BLaER1 treated with 17β-estradiol and CSF1 and Interleukin-3, amounts not matched to agents 10 nM and 100 nM (cell line): ENCODE data around the gene RPLP2.

Experiments
- H3K27ac ChIP-seq, 11 experiments: shearing (Covaris generic); formaldehyde crosslinking; 2 replicates each; pipeline ENCODE4 v1.8.1; 2022
- H3K27me3 ChIP-seq, 11 experiments: shearing (Covaris generic); formaldehyde crosslinking; 2 replicates each; pipeline ENCODE4 v1.8.1; 2022
- H3K36me3 ChIP-seq, 11 experiments: shearing (Covaris generic); formaldehyde crosslinking; 2 replicates each; pipeline ENCODE4 v1.8.1; 2022
- H3K4me1 ChIP-seq, 10 experiments: shearing (Covaris generic); formaldehyde crosslinking; 2 replicates each; pipeline ENCODE4 v1.8.1; 2022
- H3K4me2 ChIP-seq, 11 experiments: shearing (Covaris generic); formaldehyde crosslinking; 2 replicates each; pipeline ENCODE4 v1.8.1; 2022
- H3K4me3 ChIP-seq, 10 experiments: shearing (Covaris generic); formaldehyde crosslinking; 2 replicates each; pipeline ENCODE4 v1.8.1; 2022
- H3K9ac ChIP-seq, 11 experiments: shearing (Covaris generic); formaldehyde crosslinking; 2 replicates each; pipeline ENCODE4 v1.8.1; 2022
- H3K9me3 ChIP-seq, 11 experiments: shearing (Covaris generic); formaldehyde crosslinking; replicated peaks in 1 of 11; 2 replicates each; pipeline ENCODE4 v1.8.1; 2022
- H4K20me1 ChIP-seq, 11 experiments: shearing (Covaris generic); formaldehyde crosslinking; 2 replicates each; pipeline ENCODE4 v1.8.1; 2022
- Cebpa-rat ChIP-seq, 11 experiments: shearing (Covaris generic); IDR thresholded peaks; 2 replicates each; pipeline ENCODE4 v1.8.1; 2022

RPLP2 gene

GRCh38 chr11:839875-840617, 30.3 kb downstream of the RPLP2 start:
- Histone ChIP-seq H3K4me3 (peak overlapping the region in 6 of 10 experiments; percentile 89 to 99 (median 94); a peak in 6 of 20 replicates), H4K20me1 (peaks cover 64 to 75% (median 69%) of the 10 kb centered on the region in 11 experiments), H3K27ac (no peak overlapping the region), H3K4me2 (peak overlapping the region; percentile 85 to 99 (median 98); a peak in 20 of 22 replicates), H3K27me3 (peaks cover 0 to 3% (median 0%) of the 10 kb centered on the region in 11 experiments; a peak in 3 of 22 replicates), H3K9ac (peak overlapping the region; percentile 98 to 100 (median 99); a peak in 20 of 22 replicates), H3K4me1 (peaks cover 36 to 61% (median 40%) of the 10 kb centered on the region in 10 experiments), H3K36me3 (peaks cover 46 to 53% (median 52%) of the 10 kb centered on the region in 11 experiments), H3K9me3 (no peaks in the 10 kb centered on the region)
- no peak for TF ChIP-seq Cebpa-rat (IDR thresholded peaks at IDR 0.05)

GRCh38 chr11:841981-842369, 32.2 kb downstream of the RPLP2 start:
- Histone ChIP-seq H3K27ac (peak overlapping the region; percentile 98 to 100 (median 99)), H3K36me3 (peaks cover 37 to 44% (median 42%) of the 10 kb centered on the region in 11 experiments), H4K20me1 (peaks cover 68 to 77% (median 73%) of the 10 kb centered on the region in 11 experiments), H3K4me3 (peak overlapping the region; percentile 87 to 100 (median 96)), H3K9ac (peak overlapping the region; percentile 98 to 100 (median 99)), H3K4me1 (peaks cover 49 to 70% (median 54%) of the 10 kb centered on the region in 10 experiments), H3K4me2 (peak overlapping the region; percentile 85 to 99 (median 98)), H3K27me3 (no peaks in the 10 kb centered on the region), H3K9me3 (no peaks in the 10 kb centered on the region)
- TF ChIP-seq Cebpa-rat (IDR thresholded peaks at IDR 0.05) = no peak

- peak within 1 kb of the TSS; percentile 98 to 100 (median 99) for H3K27ac ChIP-seq
- H3K27me3 ChIP-seq = no peaks in the 10 kb centered on the region
- no peak for TF ChIP-seq Cebpa-rat (IDR thresholded peaks at IDR 0.05)
- H3K9me3 ChIP-seq = no peaks in the 10 kb centered on the region
- peak within 1 kb of the TSS; percentile 87 to 100 (median 96) for H3K4me3 ChIP-seq
- peaks cover 63 to 75% (median 71%) of the 10 kb centered on the region in 11 experiments for H4K20me1 ChIP-seq
- peak within 1 kb of the TSS; percentile 98 to 100 (median 99) for H3K9ac ChIP-seq
- peaks cover 50 to 68% (median 56%) of the 10 kb centered on the region in 10 experiments for H3K4me1 ChIP-seq
- H3K4me2 ChIP-seq = peak within 1 kb of the TSS; percentile 85 to 99 (median 98)
- peaks cover 32 to 39% (median 37%) of the 10 kb centered on the region in 11 experiments for H3K36me3 ChIP-seq
These were observed 32.7 kb downstream of the RPLP2 start, which contains the start of the genes POLR2L and TSPAN4 for GRCh38 chr11:842370-843002. Gene POLR2L (minus strand): TSS chr11:842529. CDS start chr11:842508, 21 bp downstream. Gene TSPAN4 (plus strand): TSS chr11:842852. CDS start chr11:850305, 7,453 bp downstream.

- peaks cover 0 to 5% (median 0%) of the 10 kb centered on the region in 11 experiments; a peak in 2 of 22 replicates for H3K27me3 ChIP-seq
- peaks cover 56 to 69% (median 60%) of the 10 kb centered on the region in 10 experiments for H3K4me1 ChIP-seq
- H3K36me3 ChIP-seq = peaks cover 26 to 32% (median 30%) of the 10 kb centered on the region in 11 experiments
- peak overlapping the region; percentile 98 to 100 (median 99) for H3K9ac ChIP-seq
- peak overlapping the region; percentile 90 to 100 (median 99) for H3K27ac ChIP-seq
- TF ChIP-seq Cebpa-rat (IDR thresholded peaks at IDR 0.05) = no peak
- H3K4me3 ChIP-seq = peak overlapping the region; percentile 87 to 100 (median 96)
- H3K9me3 ChIP-seq = no peaks in the 10 kb centered on the region
- peaks cover 62 to 75% (median 71%) of the 10 kb centered on the region in 11 experiments for H4K20me1 ChIP-seq
- H3K4me2 ChIP-seq = peak overlapping the region; percentile 85 to 99 (median 98)
These were observed 33.4 kb downstream of the RPLP2 start for GRCh38 chr11:843086-843734.

- Histone ChIP-seq H3K9me3 (no peaks in the 10 kb centered on the region), H3K9ac (peak overlapping the region; percentile 98 to 100 (median 99)), H3K36me3 (peaks cover 18 to 24% (median 22%) of the 10 kb centered on the region in 11 experiments), H3K4me2 (peak overlapping the region; percentile 85 to 99 (median 98)), H3K27ac (peak overlapping the region; percentile 49 to 100 (median 99); a peak in 21 of 22 replicates), H3K4me1 (peaks cover 65 to 74% (median 69%) of the 10 kb centered on the region in 10 experiments), H4K20me1 (peaks cover 62 to 75% (median 72%) of the 10 kb centered on the region in 11 experiments), H3K4me3 (peak overlapping the region; percentile 87 to 100 (median 96)), H3K27me3 (peaks cover 0 to 13% (median 0%) of the 10 kb centered on the region in 11 experiments; a peak in 9 of 22 replicates)
- TF ChIP-seq Cebpa-rat (IDR thresholded peaks at IDR 0.05) = no peak
These were observed 34.3 kb downstream of the RPLP2 start for GRCh38 chr11:843818-844692.

- no peak for TF ChIP-seq Cebpa-rat (IDR thresholded peaks at IDR 0.05)
- peak overlapping the region; percentile 85 to 99 (median 98) for H3K4me2 ChIP-seq
These were observed 35.2 kb downstream of the RPLP2 start for GRCh38 chr11:844693-845644.

More at GRCh38 chr11:844693-845644, 35.2 kb downstream of the RPLP2 start:
- Histone ChIP-seq H3K27ac (peak overlapping the region in 10 of 11 experiments; percentile 13 to 100 (median 94); a peak in 16 of 22 replicates), H3K4me1 (peaks cover 67 to 78% (median 73%) of the 10 kb centered on the region in 10 experiments), H3K36me3 (peaks cover 9 to 16% (median 13%) of the 10 kb centered on the region in 11 experiments), H3K9ac (peak overlapping the region; percentile 35 to 100 (median 98); a peak in 20 of 22 replicates), H3K9me3 (no peaks in the 10 kb centered on the region), H3K27me3 (peaks cover 0 to 16% (median 0%) of the 10 kb centered on the region in 11 experiments; a peak in 10 of 22 replicates), H3K4me3 (peak overlapping the region in 6 of 10 experiments; percentile 26 to 99 (median 94); a peak in 10 of 20 replicates), H4K20me1 (peaks cover 59 to 75% (median 66%) of the 10 kb centered on the region in 11 experiments)
